ENCODE results near the gene PRSS33.

DNA sequence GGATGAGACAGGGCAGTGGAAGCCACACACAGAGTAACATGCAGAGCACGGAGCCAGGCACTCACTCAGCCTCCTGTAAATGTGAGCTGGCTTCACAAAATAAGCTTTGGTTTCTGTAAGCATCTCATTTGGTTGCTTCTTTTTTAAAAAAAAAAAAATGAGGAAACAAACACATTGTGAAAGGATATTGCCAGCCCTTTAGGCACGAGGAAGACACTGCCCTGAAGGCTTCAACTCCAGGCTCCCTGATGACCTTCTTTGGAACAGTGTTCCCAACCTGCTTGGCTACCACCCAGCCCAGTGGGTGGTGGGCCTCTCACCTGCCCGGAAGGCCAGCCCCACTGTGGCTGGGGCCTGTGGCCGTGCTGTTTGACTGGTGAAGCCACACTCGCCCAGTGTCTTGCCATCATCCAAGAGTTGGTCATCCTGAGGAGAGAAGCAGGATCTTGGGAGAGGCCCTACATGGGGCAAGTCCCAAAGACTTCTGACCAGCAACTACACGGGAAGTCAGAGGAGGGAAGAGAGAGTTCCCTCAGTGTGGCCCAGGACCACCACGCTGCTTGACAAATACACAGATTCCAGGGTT, 12.1 kb downstream of the PRSS33 start:
- no peak for TF ChIP-seq CTCF (IDR thresholded peaks at IDR 0.05; ENCODE audit: insufficient read depth, low read length, poor library complexity, severe bottlenecking)
- TF ChIP-seq EZH2phosphoT487 (conservative IDR thresholded peaks at IDR 0.05; ENCODE audit: low read length) = no peak

Measured in SU-DHL-6 (cell line).